ENCODE data around the gene ASF1A. TPM values are rescaled to one million over a fixed set of nuclear protein-coding genes. Genes with fewer than 3 reads are reported as not detected.
A peak's percentile ranks its signal among the peaks of the same experiment; 100 is the strongest.

ASF1A gene
- total and polyA plus RNA-seq, 2 of the 13 experiments (the other 11 are each of a cell fraction or from before 2014, with no cell fraction given), result 14.5 to 49.9 TPM

DNA sequence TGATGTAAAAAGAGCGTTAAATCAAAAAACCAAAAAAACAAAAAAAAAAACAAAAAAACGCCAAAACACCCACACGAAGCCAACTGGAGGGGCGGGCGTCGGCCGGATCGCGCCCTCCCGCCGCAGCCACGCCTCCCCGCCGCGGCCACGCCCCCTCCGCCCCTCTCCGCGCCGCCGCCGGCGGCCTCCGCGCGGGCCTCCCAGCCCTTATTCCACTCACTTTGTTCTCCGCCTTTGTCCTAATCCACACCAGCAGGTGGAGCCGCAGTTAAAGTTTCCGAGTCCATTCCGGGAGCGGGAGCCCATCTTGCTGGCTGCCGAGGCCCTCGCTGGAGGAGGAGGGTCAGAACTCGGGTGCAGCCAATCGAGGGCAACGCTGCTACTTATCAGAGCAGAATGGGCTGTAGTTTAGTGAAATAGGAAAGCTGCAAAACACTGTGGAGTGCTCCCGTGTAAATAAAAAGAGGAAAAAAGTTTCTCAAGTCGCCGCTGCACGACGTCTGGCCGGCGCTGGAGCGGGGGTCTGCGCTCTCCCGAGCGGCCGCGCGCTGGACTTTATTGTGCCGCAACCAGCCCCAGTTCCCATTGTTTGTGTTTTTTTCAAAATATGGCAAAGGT lies at the start of gene ASF1A (continued):
- TF ChIP-seq, protein P1, sequence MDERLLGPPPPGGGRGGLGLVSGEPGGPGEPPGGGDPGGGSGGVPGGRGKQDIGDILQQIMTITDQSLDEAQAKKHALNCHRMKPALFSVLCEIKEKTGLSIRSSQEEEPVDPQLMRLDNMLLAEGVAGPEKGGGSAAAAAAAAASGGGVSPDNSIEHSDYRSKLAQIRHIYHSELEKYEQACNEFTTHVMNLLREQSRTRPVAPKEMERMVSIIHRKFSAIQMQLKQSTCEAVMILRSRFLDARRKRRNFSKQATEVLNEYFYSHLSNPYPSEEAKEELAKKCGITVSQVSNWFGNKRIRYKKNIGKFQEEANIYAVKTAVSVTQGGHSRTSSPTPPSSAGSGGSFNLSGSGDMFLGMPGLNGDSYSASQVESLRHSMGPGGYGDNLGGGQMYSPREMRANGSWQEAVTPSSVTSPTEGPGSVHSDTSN (CRISPR knock-in tag; IDR thresholded peaks at IDR 0.05), result no peak
- TF ChIP-seq ZNF572 (CRISPR knock-in tag; IDR thresholded peaks at IDR 0.05), result no peak
- no peak for TF ChIP-seq SMAD9 (CRISPR knock-in tag; IDR thresholded peaks at IDR 0.05)
- TF ChIP-seq NFIB (CRISPR knock-in tag; IDR thresholded peaks at IDR 0.05; ENCODE audit: borderline replicate concordance), result no peak
- peak; percentile 75; the same call in 1 of the 2 replicates for TF ChIP-seq CCDC6 (CRISPR knock-in tag; IDR thresholded peaks at IDR 0.05)
- TF ChIP-seq, protein P2, sequence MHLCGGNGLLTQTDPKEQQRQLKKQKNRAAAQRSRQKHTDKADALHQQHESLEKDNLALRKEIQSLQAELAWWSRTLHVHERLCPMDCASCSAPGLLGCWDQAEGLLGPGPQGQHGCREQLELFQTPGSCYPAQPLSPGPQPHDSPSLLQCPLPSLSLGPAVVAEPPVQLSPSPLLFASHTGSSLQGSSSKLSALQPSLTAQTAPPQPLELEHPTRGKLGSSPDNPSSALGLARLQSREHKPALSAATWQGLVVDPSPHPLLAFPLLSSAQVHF (CRISPR knock-in tag; IDR thresholded peaks at IDR 0.05), result no peak
- TF ChIP-seq ZNF496 (CRISPR knock-in tag; IDR thresholded peaks at IDR 0.05; ENCODE audit: insufficient replicate concordance), result no peak
- peak; percentile 45; the same call in 1 of the 2 replicates for TF ChIP-seq ZNF354B (CRISPR knock-in tag; IDR thresholded peaks at IDR 0.05)
- TF ChIP-seq PAWR (CRISPR knock-in tag; IDR thresholded peaks at IDR 0.05; ENCODE audit: borderline replicate concordance), result no peak
- TF ChIP-seq SIX1 (CRISPR knock-in tag; IDR thresholded peaks at IDR 0.05; ENCODE audit: borderline replicate concordance), result no peak; the same call in 1 of the 2 replicates
- TF ChIP-seq AHR (CRISPR knock-in tag; IDR thresholded peaks at IDR 0.05), result peak; percentile 79
- peak; percentile 85; the same call in 1 of the 2 replicates for TF ChIP-seq ARID2 (CRISPR knock-in tag; IDR thresholded peaks at IDR 0.05; ENCODE audit: borderline replicate concordance)
- TF ChIP-seq ZNF576 (CRISPR knock-in tag; IDR thresholded peaks at IDR 0.05), result no peak
- peak; percentile 29; the same call in 1 of the 2 replicates for TF ChIP-seq SNAPC2 (CRISPR knock-in tag; IDR thresholded peaks at IDR 0.05)
- TF ChIP-seq NFIC (IDR thresholded peaks at IDR 0.05; ENCODE audit: low read length), result no peak; the same call in 1 of the 2 replicates
- TF ChIP-seq, protein P3, sequence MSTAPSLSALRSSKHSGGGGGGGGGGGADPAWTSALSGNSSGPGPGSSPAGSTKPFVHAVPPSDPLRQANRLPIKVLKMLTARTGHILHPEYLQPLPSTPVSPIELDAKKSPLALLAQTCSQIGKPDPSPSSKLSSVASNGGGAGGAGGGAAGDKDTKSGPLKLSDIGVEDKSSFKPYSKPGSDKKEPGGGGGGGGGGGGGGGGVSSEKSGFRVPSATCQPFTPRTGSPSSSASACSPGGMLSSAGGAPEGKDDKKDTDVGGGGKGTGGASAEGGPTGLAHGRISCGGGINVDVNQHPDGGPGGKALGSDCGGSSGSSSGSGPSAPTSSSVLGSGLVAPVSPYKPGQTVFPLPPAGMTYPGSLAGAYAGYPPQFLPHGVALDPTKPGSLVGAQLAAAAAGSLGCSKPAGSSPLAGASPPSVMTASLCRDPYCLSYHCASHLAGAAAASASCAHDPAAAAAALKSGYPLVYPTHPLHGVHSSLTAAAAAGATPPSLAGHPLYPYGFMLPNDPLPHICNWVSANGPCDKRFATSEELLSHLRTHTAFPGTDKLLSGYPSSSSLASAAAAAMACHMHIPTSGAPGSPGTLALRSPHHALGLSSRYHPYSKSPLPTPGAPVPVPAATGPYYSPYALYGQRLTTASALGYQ (CRISPR knock-in tag; IDR thresholded peaks at IDR 0.05), result no peak
- TF ChIP-seq, protein P4, sequence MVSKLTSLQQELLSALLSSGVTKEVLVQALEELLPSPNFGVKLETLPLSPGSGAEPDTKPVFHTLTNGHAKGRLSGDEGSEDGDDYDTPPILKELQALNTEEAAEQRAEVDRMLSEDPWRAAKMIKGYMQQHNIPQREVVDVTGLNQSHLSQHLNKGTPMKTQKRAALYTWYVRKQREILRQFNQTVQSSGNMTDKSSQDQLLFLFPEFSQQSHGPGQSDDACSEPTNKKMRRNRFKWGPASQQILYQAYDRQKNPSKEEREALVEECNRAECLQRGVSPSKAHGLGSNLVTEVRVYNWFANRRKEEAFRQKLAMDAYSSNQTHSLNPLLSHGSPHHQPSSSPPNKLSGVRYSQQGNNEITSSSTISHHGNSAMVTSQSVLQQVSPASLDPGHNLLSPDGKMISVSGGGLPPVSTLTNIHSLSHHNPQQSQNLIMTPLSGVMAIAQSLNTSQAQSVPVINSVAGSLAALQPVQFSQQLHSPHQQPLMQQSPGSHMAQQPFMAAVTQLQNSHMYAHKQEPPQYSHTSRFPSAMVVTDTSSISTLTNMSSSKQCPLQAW (CRISPR knock-in tag; IDR thresholded peaks at IDR 0.05), result peak; percentile 58; the same call in 1 of the 2 replicates
- TF ChIP-seq ZNF891 (CRISPR knock-in tag; IDR thresholded peaks at IDR 0.05), result peak; percentile 70; the same call in 1 of the 2 replicates
- TF ChIP-seq FOXK1 (CRISPR knock-in tag; IDR thresholded peaks at IDR 0.05; ENCODE audit: borderline replicate concordance, low read depth), result peak; percentile 69
- TF ChIP-seq RCOR2 (CRISPR knock-in tag; IDR thresholded peaks at IDR 0.05), result peak; percentile 74; the same call in 1 of the 2 replicates
